GM21529 (cell line): Measurements from ENCODE around the gene BABAM2.

ENCODE experiments used
- ATAC-seq: cut with Tn5 transposase; IDR thresholded peaks from one replicate; pipeline ENCODE4 v1.9.1; 2021; ENCODE audit not compliant: unreplicated experiment

BABAM2 gene

GRCh38 chr2:28336982-28337627 lies 446.6 kb downstream of the BABAM2 start:
- ATAC-seq, result no peak

- no peak for ATAC-seq
Observed at GRCh38 chr2:28338046-28338817, 447.7 kb downstream of the BABAM2 start.

GRCh38 chr2:28338831-28339321 lies 448.3 kb downstream of the BABAM2 start:
- ATAC-seq, result no peak

GRCh38 chr2:28339516-28340175 lies 449.1 kb downstream of the BABAM2 start:
- ATAC-seq, result no peak

GRCh38 chr2:28340312-28341202 lies 450.0 kb downstream of the BABAM2 start:
- no peak for ATAC-seq

GRCh38 chr2:28341208-28341891 lies 450.8 kb downstream of the BABAM2 start:
- ATAC-seq, result no peak

- ATAC-seq, result no peak
Observed at GRCh38 chr2:28342081-28342967, 451.8 kb downstream of the BABAM2 start.

- no peak for ATAC-seq
Observed at GRCh38 chr2:28343184-28343942, 452.8 kb downstream of the BABAM2 start.

GRCh38 chr2:28343971-28344715 lies 453.6 kb downstream of the BABAM2 start:
- no peak for ATAC-seq

GRCh38 chr2:28344756-28345373 lies 454.3 kb downstream of the BABAM2 start:
- no peak for ATAC-seq

GRCh38 chr2:28345619-28346018 lies 455.1 kb downstream of the BABAM2 start:
- no peak for ATAC-seq

- no peak for ATAC-seq
Observed at GRCh38 chr2:28346587-28346986, 456.1 kb downstream of the BABAM2 start.

- no peak for ATAC-seq
Observed at GRCh38 chr2:28347193-28347592, 456.7 kb downstream of the BABAM2 start.

- no peak for ATAC-seq
Observed at GRCh38 chr2:28347596-28347995, 457.1 kb downstream of the BABAM2 start.

GRCh38 chr2:28348149-28348567 lies 457.6 kb downstream of the BABAM2 start:
- ATAC-seq, result no peak

GRCh38 chr2:28348921-28349320 lies 458.4 kb downstream of the BABAM2 start:
- no peak for ATAC-seq

GRCh38 chr2:28349546-28350165 lies 459.1 kb downstream of the BABAM2 start:
- ATAC-seq, result no peak
